Subcutaneous abdominal adipose tissue (tissue), 5 donors: Measurements from ENCODE around the gene POU3F2.

Experiments
- H3K27ac ChIP-seq: one replicate; pipeline ENCODE4 v1.7.0; 2013; ENCODE audit warnings: low read depth, mild to moderate bottlenecking, inconsistent platforms, low read length, moderate library complexity
- H3K27me3 ChIP-seq, 5 donors: one replicate each; pipeline ENCODE4 v1.7.0; 2013; ENCODE audit warnings: low read length in 5 of 5, inconsistent platforms in 1 of 5; ENCODE audit not compliant: control insufficient read depth in 5 of 5, insufficient read depth in 4 of 5
- H3K36me3 ChIP-seq, 5 donors: one replicate each; pipeline ENCODE4 v1.7.0; 2013; ENCODE audit warnings: low read length in 5 of 5; ENCODE audit not compliant: control insufficient read depth in 5 of 5, insufficient read depth in 5 of 5
- H3K4me1 ChIP-seq, 5 donors: one replicate each; pipeline ENCODE4 v1.7.0; 2013; ENCODE audit warnings: low read length in 5 of 5, mild to moderate bottlenecking in 3 of 5, moderate library complexity in 1 of 5; ENCODE audit not compliant: control insufficient read depth in 5 of 5, insufficient read depth in 5 of 5
- H3K4me3 ChIP-seq, 5 donors: one replicate each; pipeline ENCODE4 v1.7.0; 2013; ENCODE audit warnings: low read length in 5 of 5, low read depth in 1 of 5
- H3K9ac ChIP-seq, 5 donors: one replicate each; pipeline ENCODE4 v1.7.0; 2013; ENCODE audit warnings: low read length in 5 of 5, mild to moderate bottlenecking in 4 of 5, moderate library complexity in 3 of 5
- H3K9me3 ChIP-seq, 5 donors: one replicate each; pipeline ENCODE4 v1.7.0; 2013; ENCODE audit warnings: low read length in 5 of 5; ENCODE audit not compliant: control insufficient read depth in 5 of 5
- donor health status: healthy.
- donor health status: healthy.
- donor health status: healthy.
- donor health status: healthy.
- donor health status: healthy.

The POU3F2 gene

GRCh38 chr6:98821756-98822405, 12.5 kb upstream of the POU3F2 start:
- Histone ChIP-seq H3K36me3 (no peaks in the 10 kb centered on the region), H3K9ac (no peak overlapping the region), H3K27me3 (peaks cover 24 to 62% (median 42%) of the 10 kb centered on the region in 5 donors), H3K4me1 (peaks cover 0 to 17% (median 12%) of the 10 kb centered on the region in 5 donors), H3K4me3 (no peak overlapping the region), H3K9me3 (peaks cover 0 to 4% (median 0%) of the 10 kb centered on the region in 5 donors), H3K27ac (no peak overlapping the region)

- Histone ChIP-seq H3K4me3 (peak overlapping the region in 1 of 5 donors; percentile 6), H3K27me3 (peaks cover 37 to 79% (median 50%) of the 10 kb centered on the region in 5 donors), H3K9ac (no peak overlapping the region), H3K36me3 (no peaks in the 10 kb centered on the region), H3K9me3 (no peaks in the 10 kb centered on the region), H3K27ac (no peak overlapping the region), H3K4me1 (peaks cover 0 to 29% (median 22%) of the 10 kb centered on the region in 5 donors)
These were observed 10.8 kb upstream of the POU3F2 start for GRCh38 chr6:98823428-98824161.

GRCh38 chr6:98824162-98824901, 10.0 kb upstream of the POU3F2 start:
- Histone ChIP-seq H3K27me3 (peaks cover 37 to 78% (median 50%) of the 10 kb centered on the region in 5 donors), H3K4me3 (peak overlapping the region in 1 of 5 donors; percentile 6), H3K4me1 (peaks cover 0 to 29% (median 22%) of the 10 kb centered on the region in 5 donors), H3K36me3 (no peaks in the 10 kb centered on the region), H3K9ac (no peak overlapping the region), H3K9me3 (no peaks in the 10 kb centered on the region), H3K27ac (no peak overlapping the region)

DNA sequence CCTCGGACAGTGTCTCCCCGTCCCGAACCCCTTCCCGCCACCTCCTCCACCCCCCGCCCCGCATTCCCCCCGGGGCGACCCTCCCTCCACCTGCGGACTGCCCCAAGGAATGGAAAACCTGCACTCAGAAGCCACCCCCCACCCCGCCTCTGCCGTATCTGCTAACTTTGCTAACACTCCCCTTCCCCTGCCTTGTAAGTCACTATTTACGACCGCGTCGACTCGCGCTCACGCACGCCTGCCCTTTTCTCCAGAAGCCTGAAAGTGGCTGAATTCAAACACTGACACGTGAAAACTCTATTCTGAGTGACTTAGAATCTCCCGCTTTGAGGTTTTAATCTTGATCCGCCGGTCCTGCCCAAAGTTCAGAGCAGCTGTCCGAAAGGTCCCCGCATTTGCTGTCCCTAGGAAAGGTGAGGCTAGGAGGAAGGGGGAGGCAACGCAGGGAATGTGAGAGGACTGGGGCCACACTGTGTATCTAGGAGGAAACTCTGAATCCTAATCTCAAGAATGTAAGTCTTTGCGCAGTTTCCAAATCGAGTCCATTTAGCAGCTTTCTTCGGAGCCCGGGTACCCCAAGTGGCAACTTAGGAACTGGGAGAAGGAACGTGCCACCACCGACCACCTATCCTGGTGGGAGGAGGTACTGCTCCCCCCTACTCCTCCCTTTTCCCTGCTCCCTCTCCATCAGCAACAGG, 9.3 kb upstream of the POU3F2 start:
- H3K27me3 ChIP-seq: peaks cover 37 to 75% (median 51%) of the 10 kb centered on the region in 5 donors
- H3K27ac ChIP-seq: no peak overlapping the region
- no peaks in the 10 kb centered on the region for H3K9me3 ChIP-seq
- H3K9ac ChIP-seq: no peak overlapping the region
- H3K36me3 ChIP-seq: no peaks in the 10 kb centered on the region
- no peak overlapping the region for H3K4me3 ChIP-seq
- H3K4me1 ChIP-seq: peaks cover 0 to 29% (median 22%) of the 10 kb centered on the region in 5 donors

- Histone ChIP-seq H3K27me3 (peaks cover 42 to 82% (median 55%) of the 10 kb centered on the region in 5 donors), H3K9me3 (no peaks in the 10 kb centered on the region), H3K4me3 (no peak overlapping the region), H3K9ac (no peak overlapping the region), H3K27ac (no peak overlapping the region), H3K36me3 (no peaks in the 10 kb centered on the region), H3K4me1 (peaks cover 0 to 29% (median 22%) of the 10 kb centered on the region in 5 donors)
These were observed 8.7 kb upstream of the POU3F2 start for GRCh38 chr6:98825600-98826230.

GRCh38 chr6:98827295-98828159, 6.8 kb upstream of the POU3F2 start:
- Histone ChIP-seq H3K27me3 (peaks cover 48 to 85% (median 67%) of the 10 kb centered on the region in 5 donors), H3K27ac (no peak overlapping the region), H3K36me3 (no peaks in the 10 kb centered on the region), H3K9me3 (no peaks in the 10 kb centered on the region), H3K4me3 (no peak overlapping the region), H3K4me1 (peaks cover 0 to 44% (median 37%) of the 10 kb centered on the region in 5 donors), H3K9ac (no peak overlapping the region)

- Histone ChIP-seq H3K27me3 (peaks cover 48 to 90% (median 74%) of the 10 kb centered on the region in 5 donors), H3K4me1 (peaks cover 1 to 51% (median 44%) of the 10 kb centered on the region in 5 donors), H3K27ac (no peak overlapping the region)
These were observed 6.1 kb upstream of the POU3F2 start for GRCh38 chr6:98828211-98828788.

GRCh38 chr6:98828941-98829411, 5.4 kb upstream of the POU3F2 start:
- Histone ChIP-seq H3K9ac (no peak overlapping the region), H3K27ac (no peak overlapping the region), H3K9me3 (no peaks in the 10 kb centered on the region), H3K4me1 (peaks cover 1 to 56% (median 48%) of the 10 kb centered on the region in 5 donors), H3K4me3 (no peak overlapping the region), H3K36me3 (no peaks in the 10 kb centered on the region), H3K27me3 (peaks cover 48 to 87% (median 75%) of the 10 kb centered on the region in 5 donors)

More at GRCh38 chr6:98828211-98828788, 6.1 kb upstream of the POU3F2 start:
- H3K4me3 ChIP-seq: no peak overlapping the region
- H3K9me3 ChIP-seq: no peaks in the 10 kb centered on the region
- H3K36me3 ChIP-seq: no peaks in the 10 kb centered on the region
- H3K9ac ChIP-seq: no peak overlapping the region
